ENCODE results near the gene GTPBP3. TPM values are rescaled to one million over a fixed set of nuclear protein-coding genes. Genes with fewer than 3 reads are reported as not detected.
A peak's percentile ranks its signal among the peaks of the same experiment; 100 is the strongest.

The GTPBP3 gene
- total and polyA plus RNA-seq, 2 of the 13 experiments (the other 11 are each of a cell fraction or from before 2014, with no cell fraction given) = 17.5 to 30.0 TPM

DNA sequence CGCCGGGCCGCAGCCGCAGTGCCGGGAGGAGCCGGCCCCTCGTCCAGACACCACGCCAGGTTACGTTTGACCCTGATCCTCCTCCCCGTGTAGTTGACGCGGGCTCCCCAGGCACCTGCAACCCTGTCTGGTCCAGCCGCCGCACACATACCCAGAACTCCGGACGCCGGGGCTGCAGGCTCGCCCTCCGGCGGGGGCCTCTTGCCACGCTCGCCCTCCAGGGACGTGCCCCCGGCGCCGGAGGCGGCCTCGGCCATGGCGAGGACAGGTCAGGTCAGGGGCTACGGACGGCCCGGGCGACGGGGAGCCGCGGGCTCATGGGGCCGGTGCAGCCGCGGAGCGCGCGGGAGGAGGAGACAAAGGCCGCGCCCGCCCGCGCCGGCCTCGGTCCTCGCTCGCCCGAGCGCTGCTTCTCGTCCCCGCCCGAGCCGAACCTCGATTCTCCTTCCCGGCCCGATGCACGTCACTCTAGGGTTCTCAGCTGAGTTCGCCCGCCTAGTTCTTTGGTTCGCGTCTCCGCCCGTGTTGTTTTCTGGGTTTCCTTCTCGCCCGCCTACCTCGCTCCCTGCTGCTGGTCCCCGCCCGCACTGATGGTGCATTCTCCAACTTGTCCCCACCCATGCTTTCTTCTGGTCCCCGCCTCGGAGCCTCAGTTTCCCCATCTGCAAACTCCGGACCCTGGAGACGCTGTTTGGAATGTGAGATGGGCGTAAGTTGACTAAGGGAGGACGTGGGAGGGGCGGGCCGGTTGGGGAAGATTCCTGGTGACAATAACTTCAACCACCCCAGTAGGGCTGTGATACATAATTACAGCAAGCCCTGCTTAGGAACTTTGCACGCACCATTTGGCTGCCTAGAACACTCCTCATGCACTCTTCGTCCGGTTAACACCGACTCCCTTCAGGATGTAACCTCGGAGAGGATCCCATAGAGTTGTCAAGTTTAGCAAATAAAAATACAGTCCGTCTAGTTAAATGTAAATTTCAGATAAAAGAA lies 2.6 kb upstream of the GTPBP3 start, which contains the start of gene ANO8 (continued):
- TF ChIP-seq ZNF431 (CRISPR knock-in tag; IDR thresholded peaks at IDR 0.05; ENCODE audit: borderline replicate concordance, low read depth) (peak; percentile 71), ZNF121 (CRISPR knock-in tag; IDR thresholded peaks at IDR 0.05) (0 out of 2 replicates have a peak, but pooled peaks have one; percentile 54), ZBTB7A (CRISPR knock-in tag; IDR thresholded peaks at IDR 0.05) (peak; percentile 60; the same call in 1 of the 2 replicates), ZNF160 (CRISPR knock-in tag; IDR thresholded peaks at IDR 0.05) (peak; percentile 56; the same call in 1 of the 2 replicates), BCL6 (CRISPR knock-in tag; IDR thresholded peaks at IDR 0.05) (peak; percentile 18; the same call in 1 of the 2 replicates), IRX3 (CRISPR knock-in tag; IDR thresholded peaks at IDR 0.05; ENCODE audit: borderline replicate concordance, low read depth) (peak; percentile 71; the same call in 1 of the 2 replicates), MED1 (CRISPR knock-in tag; IDR thresholded peaks at IDR 0.05) (peak; percentile 61), MBD4 (IDR thresholded peaks at IDR 0.05; ENCODE audit: borderline replicate concordance, low read length) (no peak), NR2F1 (CRISPR knock-in tag; IDR thresholded peaks at IDR 0.05) (0 out of 4 replicates have a peak, but pooled peaks of 1 of the 2 experiments have one; percentile 20)
- TF ChIP-seq, protein P1, sequence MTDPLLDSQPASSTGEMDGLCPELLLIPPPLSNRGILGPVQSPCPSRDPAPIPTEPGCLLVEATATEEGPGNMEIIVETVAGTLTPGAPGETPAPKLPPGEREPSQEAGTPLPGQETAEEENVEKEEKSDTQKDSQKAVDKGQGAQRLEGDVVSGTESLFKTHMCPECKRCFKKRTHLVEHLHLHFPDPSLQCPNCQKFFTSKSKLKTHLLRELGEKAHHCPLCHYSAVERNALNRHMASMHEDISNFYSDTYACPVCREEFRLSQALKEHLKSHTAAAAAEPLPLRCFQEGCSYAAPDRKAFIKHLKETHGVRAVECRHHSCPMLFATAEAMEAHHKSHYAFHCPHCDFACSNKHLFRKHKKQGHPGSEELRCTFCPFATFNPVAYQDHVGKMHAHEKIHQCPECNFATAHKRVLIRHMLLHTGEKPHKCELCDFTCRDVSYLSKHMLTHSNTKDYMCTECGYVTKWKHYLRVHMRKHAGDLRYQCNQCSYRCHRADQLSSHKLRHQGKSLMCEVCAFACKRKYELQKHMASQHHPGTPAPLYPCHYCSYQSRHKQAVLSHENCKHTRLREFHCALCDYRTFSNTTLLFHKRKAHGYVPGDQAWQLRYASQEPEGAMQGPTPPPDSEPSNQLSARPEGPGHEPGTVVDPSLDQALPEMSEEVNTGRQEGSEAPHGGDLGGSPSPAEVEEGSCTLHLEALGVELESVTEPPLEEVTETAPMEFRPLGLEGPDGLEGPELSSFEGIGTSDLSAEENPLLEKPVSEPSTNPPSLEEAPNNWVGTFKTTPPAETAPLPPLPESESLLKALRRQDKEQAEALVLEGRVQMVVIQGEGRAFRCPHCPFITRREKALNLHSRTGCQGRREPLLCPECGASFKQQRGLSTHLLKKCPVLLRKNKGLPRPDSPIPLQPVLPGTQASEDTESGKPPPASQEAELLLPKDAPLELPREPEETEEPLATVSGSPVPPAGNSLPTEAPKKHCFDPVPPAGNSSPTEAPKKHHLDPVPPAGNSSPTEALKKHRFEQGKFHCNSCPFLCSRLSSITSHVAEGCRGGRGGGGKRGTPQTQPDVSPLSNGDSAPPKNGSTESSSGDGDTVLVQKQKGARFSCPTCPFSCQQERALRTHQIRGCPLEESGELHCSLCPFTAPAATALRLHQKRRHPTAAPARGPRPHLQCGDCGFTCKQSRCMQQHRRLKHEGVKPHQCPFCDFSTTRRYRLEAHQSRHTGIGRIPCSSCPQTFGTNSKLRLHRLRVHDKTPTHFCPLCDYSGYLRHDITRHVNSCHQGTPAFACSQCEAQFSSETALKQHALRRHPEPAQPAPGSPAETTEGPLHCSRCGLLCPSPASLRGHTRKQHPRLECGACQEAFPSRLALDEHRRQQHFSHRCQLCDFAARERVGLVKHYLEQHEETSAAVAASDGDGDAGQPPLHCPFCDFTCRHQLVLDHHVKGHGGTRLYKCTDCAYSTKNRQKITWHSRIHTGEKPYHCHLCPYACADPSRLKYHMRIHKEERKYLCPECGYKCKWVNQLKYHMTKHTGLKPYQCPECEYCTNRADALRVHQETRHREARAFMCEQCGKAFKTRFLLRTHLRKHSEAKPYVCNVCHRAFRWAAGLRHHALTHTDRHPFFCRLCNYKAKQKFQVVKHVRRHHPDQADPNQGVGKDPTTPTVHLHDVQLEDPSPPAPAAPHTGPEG (CRISPR knock-in tag; IDR thresholded peaks at IDR 0.05) = peak; percentile 100
- TF ChIP-seq, protein P2, sequence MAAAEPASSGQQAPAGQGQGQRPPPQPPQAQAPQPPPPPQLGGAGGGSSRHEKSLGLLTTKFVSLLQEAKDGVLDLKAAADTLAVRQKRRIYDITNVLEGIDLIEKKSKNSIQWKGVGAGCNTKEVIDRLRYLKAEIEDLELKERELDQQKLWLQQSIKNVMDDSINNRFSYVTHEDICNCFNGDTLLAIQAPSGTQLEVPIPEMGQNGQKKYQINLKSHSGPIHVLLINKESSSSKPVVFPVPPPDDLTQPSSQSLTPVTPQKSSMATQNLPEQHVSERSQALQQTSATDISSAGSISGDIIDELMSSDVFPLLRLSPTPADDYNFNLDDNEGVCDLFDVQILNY (CRISPR knock-in tag; conservative IDR thresholded peaks at IDR 0.05) = 0 out of 2 replicates have a peak, but pooled peaks have one; percentile 38
- TF ChIP-seq, protein P3, sequence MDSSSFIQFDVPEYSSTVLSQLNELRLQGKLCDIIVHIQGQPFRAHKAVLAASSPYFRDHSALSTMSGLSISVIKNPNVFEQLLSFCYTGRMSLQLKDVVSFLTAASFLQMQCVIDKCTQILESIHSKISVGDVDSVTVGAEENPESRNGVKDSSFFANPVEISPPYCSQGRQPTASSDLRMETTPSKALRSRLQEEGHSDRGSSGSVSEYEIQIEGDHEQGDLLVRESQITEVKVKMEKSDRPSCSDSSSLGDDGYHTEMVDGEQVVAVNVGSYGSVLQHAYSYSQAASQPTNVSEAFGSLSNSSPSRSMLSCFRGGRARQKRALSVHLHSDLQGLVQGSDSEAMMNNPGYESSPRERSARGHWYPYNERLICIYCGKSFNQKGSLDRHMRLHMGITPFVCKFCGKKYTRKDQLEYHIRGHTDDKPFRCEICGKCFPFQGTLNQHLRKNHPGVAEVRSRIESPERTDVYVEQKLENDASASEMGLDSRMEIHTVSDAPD (CRISPR knock-in tag; IDR thresholded peaks at IDR 0.05) = peak; percentile 53; the same call in 1 of the 2 replicates
- TF ChIP-seq, protein P4, sequence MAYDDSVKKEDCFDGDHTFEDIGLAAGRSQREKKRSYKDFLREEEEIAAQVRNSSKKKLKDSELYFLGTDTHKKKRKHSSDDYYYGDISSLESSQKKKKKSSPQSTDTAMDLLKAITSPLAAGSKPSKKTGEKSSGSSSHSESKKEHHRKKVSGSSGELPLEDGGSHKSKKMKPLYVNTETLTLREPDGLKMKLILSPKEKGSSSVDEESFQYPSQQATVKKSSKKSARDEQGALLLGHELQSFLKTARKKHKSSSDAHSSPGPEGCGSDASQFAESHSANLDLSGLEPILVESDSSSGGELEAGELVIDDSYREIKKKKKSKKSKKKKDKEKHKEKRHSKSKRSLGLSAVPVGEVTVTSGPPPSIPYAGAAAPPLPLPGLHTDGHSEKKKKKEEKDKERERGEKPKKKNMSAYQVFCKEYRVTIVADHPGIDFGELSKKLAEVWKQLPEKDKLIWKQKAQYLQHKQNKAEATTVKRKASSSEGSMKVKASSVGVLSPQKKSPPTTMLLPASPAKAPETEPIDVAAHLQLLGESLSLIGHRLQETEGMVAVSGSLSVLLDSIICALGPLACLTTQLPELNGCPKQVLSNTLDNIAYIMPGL (CRISPR knock-in tag; IDR thresholded peaks at IDR 0.05; ENCODE audit: borderline replicate concordance in 1 of 2, low read depth in 1 of 2) = peak; percentile 48 to 80; a peak in 3 of 4 replicates
